GM18520 (cell line): ENCODE results near the gene ANKS1A.

Experiments
- ATAC-seq: cut with Tn5 transposase; IDR thresholded peaks from one replicate; pipeline ENCODE4 v1.9.1; 2021; ENCODE audit not compliant: unreplicated experiment

ANKS1A gene

GRCh38 chr6:35080821-35081425, 191.9 kb downstream of the ANKS1A start:
- ATAC-seq = no peak

- no peak for ATAC-seq
Observed at GRCh38 chr6:35081426-35081851, 192.4 kb downstream of the ANKS1A start.

GRCh38 chr6:35082046-35082732, 193.1 kb downstream of the ANKS1A start:
- no peak for ATAC-seq

GRCh38 chr6:35082733-35083403, 193.8 kb downstream of the ANKS1A start:
- no peak for ATAC-seq

GRCh38 chr6:35083507-35083906, 194.5 kb downstream of the ANKS1A start:
- no peak for ATAC-seq

- ATAC-seq = no peak
Observed at GRCh38 chr6:35084041-35084491, 195.0 kb downstream of the ANKS1A start.

- no peak for ATAC-seq
Observed at GRCh38 chr6:35084511-35085203, 195.6 kb downstream of the ANKS1A start.

GRCh38 chr6:35085359-35086281, 196.6 kb downstream of the ANKS1A start:
- no peak for ATAC-seq

- no peak for ATAC-seq
Observed at GRCh38 chr6:35086282-35086632, 197.2 kb downstream of the ANKS1A start.

- no peak for ATAC-seq
Observed at GRCh38 chr6:35086636-35087360, 197.7 kb downstream of the ANKS1A start.

- ATAC-seq = no peak
Observed at GRCh38 chr6:35087361-35088280, 198.6 kb downstream of the ANKS1A start.

GRCh38 chr6:35088281-35089215, 199.5 kb downstream of the ANKS1A start:
- ATAC-seq = no peak

- ATAC-seq = no peak
Observed at GRCh38 chr6:35089216-35089934, 200.3 kb downstream of the ANKS1A start.

- ATAC-seq = no peak
Observed at GRCh38 chr6:35089935-35090505, 201.0 kb downstream of the ANKS1A start.

GRCh38 chr6:35090734-35091133, 201.7 kb downstream of the ANKS1A start:
- no peak for ATAC-seq

- no peak for ATAC-seq
Observed at GRCh38 chr6:35091346-35092083, 202.5 kb downstream of the ANKS1A start.
